Natural killer cell (primary cell): Measurements from ENCODE around the gene PADI6. TPM values are rescaled to one million over a fixed set of nuclear protein-coding genes. Genes with fewer than 3 reads are reported as not detected.

ENCODE experiments used
- ATAC-seq, 3 donors: fragments of 150-1000 bp in 2 of 3; fragments of 200-7000 bp in 1 of 3; cut with Tn5 transposase; 1 replicate in 1 of 3; 2 replicates in 2 of 3; pipeline ENCODE4 v1.10.0; 2021; ENCODE audit warnings: mild to moderate bottlenecking in 2 of 3, moderate library complexity in 2 of 3
- DNase-seq, 2 donors: peaks; one replicate each; pipeline versions ENCODE4 v3.0.0 to v3.0.0-alpha.2; 2013 to 2021; ENCODE audit warnings: mixed read lengths in 1 of 2
- H3K27ac ChIP-seq: one replicate; pipeline ENCODE4 v1.5.1; 2013; ENCODE audit warnings: mild to moderate bottlenecking, low read length
- H3K27me3 ChIP-seq: one replicate; pipeline ENCODE4 v1.6.1; 2013; ENCODE audit warnings: low read length; ENCODE audit not compliant: control insufficient read depth, insufficient read depth
- H3K36me3 ChIP-seq: one replicate; pipeline ENCODE4 v1.6.1; 2013; ENCODE audit warnings: low read length; ENCODE audit not compliant: control insufficient read depth, insufficient read depth
- H3K4me1 ChIP-seq: one replicate; pipeline ENCODE4 v1.6.1; 2013; ENCODE audit warnings: low read length; ENCODE audit not compliant: control insufficient read depth, insufficient read depth
- H3K4me3 ChIP-seq: one replicate; pipeline ENCODE4 v1.5.1; 2013; ENCODE audit warnings: low read length
- H3K9me3 ChIP-seq: one replicate; pipeline ENCODE4 v1.6.1; 2013; ENCODE audit warnings: low read length; ENCODE audit not compliant: control insufficient read depth, insufficient read depth
- H3K27ac Mint-ChIP-seq, 2 donors: one replicate each; pipeline ENCODE4 v1.8.0; 2022; ENCODE audit warnings: mild to moderate bottlenecking in 2 of 2, mixed read lengths in 2 of 2, moderate library complexity in 1 of 2
- H3K27me3 Mint-ChIP-seq, 2 donors: one replicate each; pipeline ENCODE4 v1.8.0; 2022; ENCODE audit warnings: low read depth in 2 of 2, mixed read lengths in 2 of 2
- H3K36me3 Mint-ChIP-seq: one replicate; pipeline ENCODE4 v1.8.0; 2022; ENCODE audit warnings: mixed read lengths
- H3K4me1 Mint-ChIP-seq, 2 donors: one replicate each; pipeline ENCODE4 v1.8.0; 2022; ENCODE audit warnings: mixed read lengths in 2 of 2
- H3K4me3 Mint-ChIP-seq: one replicate; pipeline ENCODE4 v1.8.0; 2022; ENCODE audit warnings: mild to moderate bottlenecking, moderate library complexity, mixed read lengths
- H3K9me3 Mint-ChIP-seq, 2 donors: one replicate each; pipeline ENCODE4 v1.8.0; 2022; ENCODE audit warnings: mixed read lengths in 2 of 2
- CTCF ChIP-seq: fragments of 200-600 bp; IDR thresholded peaks from one replicate; pipeline ENCODE4 v1.8.0; 2022; ENCODE audit warnings: antibody characterized with exemption
- WGBS: methylation state at CpG from one replicate; pipeline ENCODE4 v1.1.7; 2013; ENCODE audit warnings: missing lambda C conversion rate; ENCODE audit not compliant: insufficient coverage; 5-methylcytosine and 5-hydroxymethylcytosine counted together
- intact Hi-C: fragments of 100-400 bp; cut with micrococcal nuclease; formaldehyde crosslinking; loops from one replicate; pipeline ENCODE4 v1.14.2; 2022
- total RNA-seq, 4 donors: library from RNA; stranded (reverse); fragments of 120-200 nt in 1 of 4; gene quantifications; one replicate each; pipeline versions ENCODE4 v1.2.3 to v1.2.4, GENCODE V29; 2013 to 2022

PADI6 gene
- not detected for total RNA-seq
- 0.29 TPM for total RNA-seq (2013)

- no peak within 1 kb of the TSS for H3K4me3 ChIP-seq
- DNase-seq (no peak), ATAC-seq (no peak)
- H3K9me3 ChIP-seq, result no peaks in the 10 kb centered on the region
- H3K27me3 ChIP-seq, result no peaks in the 10 kb centered on the region
- Mint-ChIP-seq H3K9me3 (no peaks in the 10 kb centered on the region), H3K27ac (no peak within 1 kb of the TSS), H3K4me3 (no peak within 1 kb of the TSS), H3K27me3 (peaks cover 0 to 2% of the 10 kb centered on the region in 2 donors), H3K4me1 (no peaks in the 10 kb centered on the region), H3K36me3 (no peaks in the 10 kb centered on the region)
- 76% methylated on average over 6 of the region's 7 CpGs for WGBS
- no peak within 1 kb of the TSS for H3K27ac ChIP-seq
- intact Hi-C loops, result no loop called here
- no peaks in the 10 kb centered on the region for H3K36me3 ChIP-seq
- no peak for TF ChIP-seq CTCF
- no peaks in the 10 kb centered on the region for H3K4me1 ChIP-seq
Observed at GRCh38 chr1:17371896-17372295, at the start of gene PADI6. Gene PADI6 (plus strand): TSS chr1:17372196. CDS start chr1:17372246, 50 bp downstream.

GRCh38 chr1:17328855-17329254 is 43.1 kb upstream of the PADI6 start:
- Mint-ChIP-seq H3K4me3 (no peak overlapping the region), H3K27me3 (peaks cover 3 to 7% of the 10 kb centered on the region in 2 donors), H3K9me3 (no peaks in the 10 kb centered on the region), H3K27ac (no peak overlapping the region), H3K4me1 (no peaks in the 10 kb centered on the region), H3K36me3 (no peaks in the 10 kb centered on the region)
- DNase-seq (no peak), ATAC-seq (no peak)
- Histone ChIP-seq H3K9me3 (no peaks in the 10 kb centered on the region), H3K27me3 (no peaks in the 10 kb centered on the region), H3K4me3 (no peak overlapping the region), H3K27ac (no peak overlapping the region), H3K36me3 (no peaks in the 10 kb centered on the region), H3K4me1 (no peaks in the 10 kb centered on the region)
- no peak for TF ChIP-seq CTCF
- 96% methylated on average over 3 of the region's 5 CpGs for WGBS
- intact Hi-C loops, result no loop called here

GRCh38 chr1:17329610-17330009 is 42.4 kb upstream of the PADI6 start:
- TF ChIP-seq CTCF, result no peak
- Histone ChIP-seq H3K27ac (no peak overlapping the region), H3K27me3 (no peaks in the 10 kb centered on the region), H3K4me1 (no peaks in the 10 kb centered on the region), H3K9me3 (no peaks in the 10 kb centered on the region), H3K36me3 (no peaks in the 10 kb centered on the region), H3K4me3 (no peak overlapping the region)
- Mint-ChIP-seq H3K36me3 (no peaks in the 10 kb centered on the region), H3K4me1 (no peaks in the 10 kb centered on the region), H3K27ac (no peak overlapping the region), H3K27me3 (peaks cover 3 to 7% of the 10 kb centered on the region in 2 donors), H3K9me3 (no peaks in the 10 kb centered on the region), H3K4me3 (no peak overlapping the region)
- WGBS, result 92% methylated on average over 4 of the region's 4 CpGs
- intact Hi-C loops, result no loop called here
- ATAC-seq (no peak), DNase-seq (no peak)

- no peak for ATAC-seq
- H3K36me3 ChIP-seq, result no peaks in the 10 kb centered on the region
- H3K4me3 ChIP-seq, result no peak overlapping the region
- Mint-ChIP-seq H3K36me3 (no peaks in the 10 kb centered on the region), H3K9me3 (no peaks in the 10 kb centered on the region), H3K4me3 (no peak overlapping the region), H3K4me1 (no peaks in the 10 kb centered on the region), H3K27ac (no peak overlapping the region), H3K27me3 (peaks cover under 1 to 3% of the 10 kb centered on the region in 2 donors)
- intact Hi-C loops, result no loop called here
- 87% methylated on average over 7 of the region's 7 CpGs for WGBS
- H3K27ac ChIP-seq, result no peak overlapping the region
- no peak for TF ChIP-seq CTCF
- no peaks in the 10 kb centered on the region for H3K9me3 ChIP-seq
- DNase-seq, result no peak
- H3K27me3 ChIP-seq, result no peaks in the 10 kb centered on the region
- H3K4me1 ChIP-seq, result no peaks in the 10 kb centered on the region
Observed at GRCh38 chr1:17330856-17331255, 41.1 kb upstream of the PADI6 start.
